ENCODE results near the gene PRPF39. TPM values are rescaled to one million over a fixed set of nuclear protein-coding genes. Genes with fewer than 3 reads are reported as not detected.

The PRPF39 gene
- total and polyA plus RNA-seq, 10 of the 15 experiments (the other 5 are each of a cell fraction or from before 2014, with no cell fraction given) = 22.1 to 91.7 (median 36.9) TPM

DNA sequence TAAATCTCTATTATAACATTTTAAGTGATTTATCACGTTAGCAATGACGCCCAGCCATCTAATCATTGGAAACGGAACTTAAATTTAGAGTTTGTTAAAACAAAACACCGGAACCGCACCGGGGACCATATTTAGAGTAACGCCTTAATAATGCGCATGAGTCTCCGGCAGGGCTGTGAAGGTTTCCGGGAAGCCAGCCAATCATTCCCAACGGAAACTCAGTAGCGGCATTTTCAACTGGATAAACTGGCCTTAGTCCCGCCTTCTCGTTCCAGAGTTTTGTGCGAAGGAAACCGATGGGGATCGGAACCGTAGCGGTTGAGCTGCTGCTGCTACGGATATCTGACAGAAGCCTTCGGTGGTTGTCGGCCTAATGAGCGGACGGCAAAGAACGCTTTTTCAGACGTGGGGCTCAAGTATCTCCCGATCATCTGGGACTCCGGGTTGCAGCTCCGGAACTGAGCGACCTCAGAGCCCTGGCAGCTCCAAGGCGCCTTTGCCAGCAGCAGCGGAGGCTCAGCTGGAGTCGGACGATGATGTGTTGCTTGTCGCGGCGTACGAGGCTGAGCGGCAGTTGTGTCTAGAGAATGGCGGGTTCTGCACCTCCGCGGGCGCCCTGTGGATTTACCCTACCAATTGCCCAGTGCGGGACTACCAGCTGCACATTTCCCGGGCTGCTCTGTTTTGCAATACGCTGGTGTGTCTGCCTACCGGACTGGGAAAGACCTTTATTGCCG is 51.9 kb downstream of the PRPF39 start, which contains the start of gene FANCM (continued):
- TF ChIP-seq ATF7 (IDR thresholded peaks at IDR 0.05; ENCODE audit: low read depth) (peak; percentile 68), FOS (IDR thresholded peaks at IDR 0.05; ENCODE audit: borderline replicate concordance, extremely low read depth, insufficient read length) (peak; percentile 50), RBBP5 (conservative IDR thresholded peaks at IDR 0.05) (no peak), LARP7 (IDR thresholded peaks at IDR 0.05) (peak; percentile 58; the same call in 1 of the 2 replicates), RELA (IDR thresholded peaks at IDR 0.05; ENCODE audit: borderline replicate concordance, partially characterized antibody) (no peak), GABPA (IDR thresholded peaks at IDR 0.05; ENCODE audit: low read depth) (peak; percentile 99), KDM1A (IDR thresholded peaks at IDR 0.05; ENCODE audit: borderline replicate concordance) (no peak), IKZF1 (conservative IDR thresholded peaks at IDR 0.05) (peak; percentile 49; the same call in 1 of the 2 replicates), EP300 (IDR thresholded peaks at IDR 0.05; ENCODE audit: borderline replicate concordance in 1 of 2, control insufficient read depth in 1 of 2, low read depth in 2 of 2, low read length in 2 of 2) (no peak), MXI1 (IDR thresholded peaks at IDR 0.05; ENCODE audit: low read depth, low read length) (peak; percentile 90), POLR2A (IDR thresholded peaks at IDR 0.05; ENCODE audit: low read depth, low read length) (peak; percentile 73), JUNB (IDR thresholded peaks at IDR 0.05) (no peak), ZBTB4 (CRISPR knock-in tag; IDR thresholded peaks at IDR 0.05) (no peak), CREM (IDR thresholded peaks at IDR 0.05; ENCODE audit: low read depth) (peak; percentile 45; the same call in 1 of the 2 replicates), SIN3A (IDR thresholded peaks at IDR 0.05; ENCODE audit: low read depth, low read length) (peak; percentile 99), ASH2L (IDR thresholded peaks at IDR 0.05; ENCODE audit: borderline replicate concordance, low read depth) (peak; percentile 48; the same call in 1 of the 2 replicates), ZZZ3 (IDR thresholded peaks at IDR 0.05; ENCODE audit: control insufficient read depth, insufficient read length, low read depth) (no peak), SPI1 (IDR thresholded peaks at IDR 0.05; ENCODE audit: borderline replicate concordance, insufficient read depth, low read depth, low read length) (no peak), NFXL1 (IDR thresholded peaks at IDR 0.05; ENCODE audit: borderline replicate concordance) (no peak), YY1 (IDR thresholded peaks at IDR 0.05; ENCODE audit: low read depth, low read length) (peak; percentile 58), USF1 (IDR thresholded peaks at IDR 0.05; ENCODE audit: borderline replicate concordance, extremely low read length, insufficient read depth, low read depth, low read length) (no peak), MAX (IDR thresholded peaks at IDR 0.05; ENCODE audit: low read depth, low read length) (no peak; the same call in 1 of the 2 replicates), FOXM1 (IDR thresholded peaks at IDR 0.05; ENCODE audit: low read depth, low read length) (0 out of 2 replicates have a peak, but pooled peaks have one; percentile 10), CBX5 (IDR thresholded peaks at IDR 0.05; ENCODE audit: low read depth) (no peak), HCFC1 (IDR thresholded peaks at IDR 0.05; ENCODE audit: low read length) (peak; percentile 61), TAF1 (IDR thresholded peaks at IDR 0.05; ENCODE audit: borderline replicate concordance, low read depth, low read length) (peak; percentile 71; the same call in 1 of the 2 replicates)
- TF ChIP-seq, protein P1, sequence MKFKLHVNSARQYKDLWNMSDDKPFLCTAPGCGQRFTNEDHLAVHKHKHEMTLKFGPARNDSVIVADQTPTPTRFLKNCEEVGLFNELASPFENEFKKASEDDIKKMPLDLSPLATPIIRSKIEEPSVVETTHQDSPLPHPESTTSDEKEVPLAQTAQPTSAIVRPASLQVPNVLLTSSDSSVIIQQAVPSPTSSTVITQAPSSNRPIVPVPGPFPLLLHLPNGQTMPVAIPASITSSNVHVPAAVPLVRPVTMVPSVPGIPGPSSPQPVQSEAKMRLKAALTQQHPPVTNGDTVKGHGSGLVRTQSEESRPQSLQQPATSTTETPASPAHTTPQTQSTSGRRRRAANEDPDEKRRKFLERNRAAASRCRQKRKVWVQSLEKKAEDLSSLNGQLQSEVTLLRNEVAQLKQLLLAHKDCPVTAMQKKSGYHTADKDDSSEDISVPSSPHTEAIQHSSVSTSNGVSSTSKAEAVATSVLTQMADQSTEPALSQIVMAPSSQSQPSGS (IDR thresholded peaks at IDR 0.05; ENCODE audit: low read length) = peak; percentile 22; the same call in 1 of the 2 replicates
